ENCODE measurements around the gene CHGA.
A peak's percentile ranks its signal among the peaks of the same experiment; 100 is the strongest.

CHGA gene

GRCh38 chr14:92922883-92923743 is at the start of gene CHGA:
CHGA (plus strand) TSS chr14:92923150; CDS start chr14:92923360, 210 bp downstream.
- DNase-seq: peak; percentile 76

- DNase-seq: no peak
Observed at GRCh38 chr14:92874962-92875661, 47.8 kb upstream of the CHGA start.

- DNase-seq: no peak
Observed at GRCh38 chr14:92877757-92878431, 45.1 kb upstream of the CHGA start.

GRCh38 chr14:92880351-92880750 is 42.6 kb upstream of the CHGA start:
- DNase-seq: no peak

- peak; percentile 16 for DNase-seq
Observed at GRCh38 chr14:92880851-92881250, 42.1 kb upstream of the CHGA start.

- no peak for DNase-seq
Observed at GRCh38 chr14:92883066-92883465, 39.9 kb upstream of the CHGA start.

- no peak for DNase-seq
Observed at GRCh38 chr14:92884410-92884809, 38.5 kb upstream of the CHGA start.

GRCh38 chr14:92885279-92886061 is 37.5 kb upstream of the CHGA start:
- DNase-seq: no peak

- no peak for DNase-seq
Observed at GRCh38 chr14:92886337-92886736, 36.6 kb upstream of the CHGA start.

- DNase-seq: no peak
Observed at GRCh38 chr14:92887157-92887556, 35.8 kb upstream of the CHGA start.

GRCh38 chr14:92888896-92889295 is 34.1 kb upstream of the CHGA start:
- DNase-seq: no peak

- DNase-seq: no peak
Observed at GRCh38 chr14:92890830-92891588, 31.9 kb upstream of the CHGA start.

GRCh38 chr14:92892589-92892988 is 30.4 kb upstream of the CHGA start:
- DNase-seq: no peak

GRCh38 chr14:92895352-92895878 is 27.5 kb upstream of the CHGA start:
- DNase-seq: no peak

GRCh38 chr14:92897922-92898565 is 24.9 kb upstream of the CHGA start:
- DNase-seq: no peak

GRCh38 chr14:92898566-92899131 is 24.3 kb upstream of the CHGA start:
- DNase-seq: no peak

GRCh38 chr14:92900660-92901059 is 22.3 kb upstream of the CHGA start:
- DNase-seq: no peak

GRCh38 chr14:92902191-92902590 is 20.8 kb upstream of the CHGA start:
- DNase-seq: no peak

- DNase-seq: peak; percentile 91
Observed at GRCh38 chr14:92902726-92903125, 20.2 kb upstream of the CHGA start.

GRCh38 chr14:92903359-92903758 is 19.6 kb upstream of the CHGA start:
- DNase-seq: no peak

GRCh38 chr14:92905667-92906066 is 17.3 kb upstream of the CHGA start:
- no peak for DNase-seq
